Measurements from ENCODE around the gene SLC25A30.
A peak's percentile ranks its signal among the peaks of the same experiment; 100 is the strongest.

The SLC25A30 gene

DNA sequence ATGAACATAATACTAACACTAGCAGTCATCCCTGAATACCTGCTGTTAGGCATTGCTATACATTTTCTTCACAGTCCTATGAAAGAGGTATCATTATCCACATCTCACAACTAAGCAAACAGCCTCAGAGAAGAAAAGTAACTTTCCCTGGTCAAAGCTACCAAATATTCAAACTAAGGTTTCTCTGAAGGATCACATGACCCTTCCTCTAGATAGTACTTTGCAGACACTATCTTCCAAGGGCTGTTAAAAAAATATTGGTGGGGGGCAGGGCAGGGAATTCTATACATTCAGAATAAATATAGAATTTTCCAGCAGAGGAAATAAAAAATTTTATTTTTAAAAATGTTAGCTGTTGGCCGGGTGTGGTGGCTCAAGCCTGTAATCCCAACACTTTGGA lies 3.1 kb downstream of the SLC25A30 start:
- TF ChIP-seq, protein P1, sequence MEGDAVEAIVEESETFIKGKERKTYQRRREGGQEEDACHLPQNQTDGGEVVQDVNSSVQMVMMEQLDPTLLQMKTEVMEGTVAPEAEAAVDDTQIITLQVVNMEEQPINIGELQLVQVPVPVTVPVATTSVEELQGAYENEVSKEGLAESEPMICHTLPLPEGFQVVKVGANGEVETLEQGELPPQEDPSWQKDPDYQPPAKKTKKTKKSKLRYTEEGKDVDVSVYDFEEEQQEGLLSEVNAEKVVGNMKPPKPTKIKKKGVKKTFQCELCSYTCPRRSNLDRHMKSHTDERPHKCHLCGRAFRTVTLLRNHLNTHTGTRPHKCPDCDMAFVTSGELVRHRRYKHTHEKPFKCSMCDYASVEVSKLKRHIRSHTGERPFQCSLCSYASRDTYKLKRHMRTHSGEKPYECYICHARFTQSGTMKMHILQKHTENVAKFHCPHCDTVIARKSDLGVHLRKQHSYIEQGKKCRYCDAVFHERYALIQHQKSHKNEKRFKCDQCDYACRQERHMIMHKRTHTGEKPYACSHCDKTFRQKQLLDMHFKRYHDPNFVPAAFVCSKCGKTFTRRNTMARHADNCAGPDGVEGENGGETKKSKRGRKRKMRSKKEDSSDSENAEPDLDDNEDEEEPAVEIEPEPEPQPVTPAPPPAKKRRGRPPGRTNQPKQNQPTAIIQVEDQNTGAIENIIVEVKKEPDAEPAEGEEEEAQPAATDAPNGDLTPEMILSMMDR (IDR thresholded peaks at IDR 0.05; ENCODE audit: low read length, missing control alignments): no peak
- peak overlapping the region; percentile 24 for H3K4me3 ChIP-seq (replicated peaks; ENCODE audit: low read depth, low read length)
- DNase-seq (ENCODE audit: low read depth): no peak

DNA sequence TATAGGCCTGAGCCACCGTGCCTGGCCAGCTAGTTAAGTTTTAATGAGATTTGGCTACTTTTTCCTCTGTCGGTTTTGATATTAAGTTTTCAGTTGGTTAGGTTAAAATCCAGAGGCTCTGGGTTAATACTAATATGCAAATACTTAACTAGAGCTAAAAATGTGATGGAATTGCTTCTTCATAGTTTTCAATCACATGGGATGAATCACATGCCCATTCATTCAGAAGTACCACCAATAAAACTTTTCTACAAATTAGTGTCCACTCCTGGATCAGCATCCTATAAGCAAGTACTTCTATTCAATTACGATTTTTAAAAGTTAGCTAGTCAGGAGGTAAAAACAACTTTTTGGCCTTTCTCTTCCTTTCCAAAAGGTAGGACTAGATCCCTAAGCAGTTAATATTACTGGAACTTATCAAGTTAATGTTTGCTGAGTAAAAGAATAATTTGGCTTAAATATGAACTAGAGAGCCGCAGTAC lies 4.3 kb downstream of the SLC25A30 start:
- TF ChIP-seq, protein P1 (IDR thresholded peaks at IDR 0.05; ENCODE audit: low read length, missing control alignments): no peak
- H3K4me3 ChIP-seq (replicated peaks; ENCODE audit: low read depth, low read length): peak overlapping the region; percentile 24
- no peak for DNase-seq (ENCODE audit: low read depth)

DNA sequence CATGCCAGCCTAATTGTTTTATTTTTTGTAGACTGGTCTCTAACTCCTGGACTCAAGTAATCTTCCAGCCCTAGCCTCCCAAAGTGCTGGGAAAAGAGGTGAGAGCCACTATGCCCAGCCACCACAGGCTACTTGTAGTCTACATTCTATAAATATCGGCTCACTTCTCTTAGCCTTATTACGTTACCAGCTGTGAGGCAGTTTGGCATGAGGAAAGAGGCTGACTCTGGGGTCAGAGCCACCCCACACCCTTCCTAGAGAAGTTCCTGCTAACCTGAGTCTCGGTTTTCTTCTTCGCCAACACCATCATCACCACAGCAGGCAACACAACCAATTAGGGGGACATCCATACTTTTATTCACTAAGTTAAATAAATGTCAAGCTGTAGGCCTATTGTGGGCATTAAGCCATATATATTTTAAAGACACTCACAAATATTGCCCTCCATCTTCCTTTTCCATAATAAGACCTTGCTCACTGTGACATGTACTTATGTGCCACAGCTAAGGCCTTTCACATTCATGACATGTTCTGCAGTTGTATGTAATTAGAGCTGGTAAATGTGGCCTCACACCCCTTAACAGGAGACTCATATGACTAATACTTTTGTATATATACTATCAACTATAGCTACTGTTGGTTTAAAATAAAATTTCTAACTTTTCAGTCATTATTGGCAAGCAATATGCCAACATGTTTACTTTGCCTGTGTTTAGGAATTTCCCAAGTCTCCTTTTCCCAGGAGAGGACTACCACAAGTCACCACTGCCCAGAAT lies 5.7 kb downstream of the SLC25A30 start:
- no peak for DNase-seq (ENCODE audit: low read depth)
- no peak overlapping the region for H3K4me3 ChIP-seq (replicated peaks; ENCODE audit: low read depth, low read length)
- TF ChIP-seq, protein P1 (IDR thresholded peaks at IDR 0.05; ENCODE audit: low read length, missing control alignments): no peak

DNA sequence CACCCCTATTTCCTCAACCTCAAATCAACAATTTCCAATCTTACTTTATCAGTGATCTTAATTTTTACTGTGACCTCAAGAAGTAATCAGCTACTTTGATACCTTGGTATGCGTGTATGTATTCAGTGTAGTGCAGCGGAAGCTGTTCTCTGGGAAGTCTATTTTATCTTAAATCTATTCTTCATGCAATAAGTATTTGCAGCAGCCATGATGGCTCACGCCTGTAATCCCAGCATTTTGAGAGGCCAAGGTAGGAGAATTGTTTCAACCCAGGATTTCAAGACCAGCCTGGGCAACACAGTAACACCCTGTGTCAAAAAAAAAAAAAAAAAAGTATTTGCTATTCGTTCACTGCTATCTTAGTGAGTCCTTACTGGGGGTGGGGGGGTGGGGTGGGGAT lies 6.5 kb downstream of the SLC25A30 start:
- H3K4me3 ChIP-seq (replicated peaks; ENCODE audit: low read depth, low read length): no peak overlapping the region
- no peak for DNase-seq (ENCODE audit: low read depth)
- TF ChIP-seq, protein P1 (IDR thresholded peaks at IDR 0.05; ENCODE audit: low read length, missing control alignments): no peak

DNA sequence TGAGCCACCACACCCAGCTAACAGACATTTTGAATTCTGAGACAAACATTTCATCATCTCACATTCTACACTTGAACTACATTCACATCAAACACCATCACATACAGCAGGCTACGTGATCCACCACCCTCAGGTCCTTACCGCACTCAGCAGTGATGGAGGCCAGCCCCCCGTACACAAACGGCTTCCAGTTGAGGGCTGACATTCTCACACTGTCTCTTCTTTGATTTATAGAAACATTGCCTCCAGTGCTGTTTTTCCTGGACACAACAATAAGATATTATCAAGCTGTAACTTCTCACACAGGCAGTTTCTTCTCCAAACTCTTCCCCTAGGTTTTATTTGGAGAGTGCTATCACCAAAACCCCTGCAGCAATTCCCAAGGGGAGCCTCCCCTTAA lies 7.0 kb downstream of the SLC25A30 start:
- DNase-seq (ENCODE audit: low read depth): no peak
- TF ChIP-seq, protein P1 (IDR thresholded peaks at IDR 0.05; ENCODE audit: low read length, missing control alignments): no peak
- H3K4me3 ChIP-seq (replicated peaks; ENCODE audit: low read depth, low read length): no peak overlapping the region

DNA sequence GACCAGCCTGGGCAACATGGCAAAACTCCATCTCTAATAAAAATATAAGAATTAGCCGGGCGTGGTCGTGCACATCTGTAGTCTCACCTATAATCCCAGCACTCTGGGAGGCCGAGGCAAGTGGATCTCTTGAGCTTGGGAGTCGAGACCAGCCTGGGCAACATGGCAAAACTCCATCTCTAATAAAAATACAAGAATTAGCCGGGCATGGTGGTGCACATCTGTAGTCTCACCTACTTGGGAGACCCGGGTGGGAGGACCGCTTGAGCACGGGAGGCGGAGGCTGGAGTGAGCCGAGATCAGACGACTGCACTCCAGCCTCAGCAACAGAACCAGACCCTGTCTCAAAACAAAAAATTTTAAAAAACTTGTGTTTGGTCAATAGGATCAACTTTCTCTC lies 7.7 kb downstream of the SLC25A30 start:
- TF ChIP-seq, protein P1 (IDR thresholded peaks at IDR 0.05; ENCODE audit: low read length, missing control alignments): no peak

DNA sequence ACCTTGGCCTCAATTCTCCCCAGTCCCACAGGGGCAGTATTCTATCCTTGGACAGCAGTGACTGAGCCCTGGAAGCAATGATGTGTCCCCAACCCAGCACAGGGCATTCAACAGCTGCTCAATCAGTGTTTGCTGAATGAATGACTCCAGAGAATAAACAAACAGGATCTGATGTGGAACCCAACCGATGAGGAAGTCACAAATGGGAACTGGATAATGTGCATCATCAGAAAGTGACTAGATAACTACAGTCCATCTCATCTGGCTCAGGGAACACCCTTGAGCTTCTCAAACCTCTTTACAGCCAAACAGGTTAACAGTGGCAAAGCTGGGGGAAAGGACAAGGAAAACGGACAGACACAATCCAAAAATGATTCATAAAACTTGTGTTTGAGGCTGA lies 8.2 kb downstream of the SLC25A30 start:
- DNase-seq (ENCODE audit: low read depth): no peak
- TF ChIP-seq, protein P1 (IDR thresholded peaks at IDR 0.05; ENCODE audit: low read length, missing control alignments): no peak
- no peak overlapping the region for H3K4me3 ChIP-seq (replicated peaks; ENCODE audit: low read depth, low read length)

More for the DNA sequence above, 7.7 kb downstream of the SLC25A30 start:
- DNase-seq (ENCODE audit: low read depth): no peak
- H3K4me3 ChIP-seq (replicated peaks; ENCODE audit: low read depth, low read length): no peak overlapping the region
